ENCODE data around the gene CLIP4.

- TF ChIP-seq CTCF (conservative IDR thresholded peaks at IDR 0.05; ENCODE audit: low read depth in 2 of 2), result no peak
- no peak for TF ChIP-seq EZH2 (IDR thresholded peaks at IDR 0.05; ENCODE audit: low read depth, unreplicated experiment)
- no peak for TF ChIP-seq POLR2AphosphoS5 (IDR thresholded peaks at IDR 0.05; ENCODE audit: low read depth)
- no peak for TF ChIP-seq REST (IDR thresholded peaks at IDR 0.05; ENCODE audit: unreplicated experiment)
- no peak for TF ChIP-seq ZNF331 (CRISPR knock-in tag; IDR thresholded peaks at IDR 0.05; ENCODE audit: low read depth)
- TF ChIP-seq EZH2phosphoT487 (IDR thresholded peaks at IDR 0.05; ENCODE audit: unreplicated experiment), result no peak
These were observed 649 bp upstream of the CLIP4 start for GRCh38 chr2:29114586-29114945.
